ACC112 (cell line): ENCODE measurements around the gene RBL2.
"Not testable (repeated sequence)": the region's sequence is repeated elsewhere in the genome, so short reads cannot be mapped to it uniquely, and the experiment has no call there.

Source experiments
- H2AFZ ChIP-seq: fragments of 200-600 bp; sonication (generic); one replicate; pipeline ENCODE4 v1.6.0; 2017; ENCODE audit warnings: antibody characterized with exemption, low read length; ENCODE audit not compliant: unreplicated experiment
- H3K27ac ChIP-seq: fragments of 200-600 bp; sonication (generic); 2 replicates; pipeline ENCODE4 v1.5.1; 2014; ENCODE audit warnings: low read depth, mild to moderate bottlenecking, antibody characterized with exemption, low read length, moderate library complexity
- H3K27me3 ChIP-seq: fragments of 200-600 bp; sonication (generic); 2 replicates; pipeline ENCODE4 v1.6.1; 2014; ENCODE audit warnings: mild to moderate bottlenecking, antibody characterized with exemption, low read length, moderate library complexity, mixed read lengths; ENCODE audit not compliant: insufficient read depth
- H3K36me3 ChIP-seq: fragments of 200-600 bp; sonication (generic); 2 replicates; pipeline ENCODE4 v1.6.1; 2016; ENCODE audit warnings: mild to moderate bottlenecking, antibody characterized with exemption, low read length, moderate library complexity, mixed read lengths; ENCODE audit not compliant: insufficient read depth
- H3K4me1 ChIP-seq: fragments of 200-600 bp; sonication (generic); one replicate; pipeline ENCODE4 v1.6.1; 2016; ENCODE audit warnings: low read length, mixed read lengths; ENCODE audit not compliant: insufficient read depth, unreplicated experiment, control insufficient read depth
- H3K4me3 ChIP-seq: fragments of 200-600 bp; sonication (generic); 2 replicates; pipeline ENCODE4 v1.5.1; 2014; ENCODE audit warnings: mild to moderate bottlenecking, low read depth, low read length
- H3K79me2 ChIP-seq: fragments of 200-600 bp; sonication (generic); one replicate; pipeline ENCODE4 v1.6.0; 2016; ENCODE audit warnings: low read length; ENCODE audit not compliant: control insufficient read depth, unreplicated experiment, insufficient read depth

The RBL2 gene

GRCh38 chr16:53537626-53538025 is 103.4 kb downstream of the RBL2 start:
- Histone ChIP-seq H3K4me1 (no peaks in the 10 kb centered on the region), H3K36me3 (no peaks in the 10 kb centered on the region), H3K27ac (no peak overlapping the region), H3K79me2 (no peaks in the 10 kb centered on the region), H3K27me3 (no peaks in the 10 kb centered on the region), H2AFZ (no peak overlapping the region), H3K4me3 (no peak overlapping the region)

- not testable (repeated sequence) for H3K4me1 ChIP-seq, H3K4me3 ChIP-seq, H3K79me2 ChIP-seq, H2AFZ ChIP-seq, H3K36me3 ChIP-seq, H3K27me3 ChIP-seq, H3K27ac ChIP-seq
Measured at GRCh38 chr16:53539346-53539745, 105.1 kb downstream of the RBL2 start.

DNA sequence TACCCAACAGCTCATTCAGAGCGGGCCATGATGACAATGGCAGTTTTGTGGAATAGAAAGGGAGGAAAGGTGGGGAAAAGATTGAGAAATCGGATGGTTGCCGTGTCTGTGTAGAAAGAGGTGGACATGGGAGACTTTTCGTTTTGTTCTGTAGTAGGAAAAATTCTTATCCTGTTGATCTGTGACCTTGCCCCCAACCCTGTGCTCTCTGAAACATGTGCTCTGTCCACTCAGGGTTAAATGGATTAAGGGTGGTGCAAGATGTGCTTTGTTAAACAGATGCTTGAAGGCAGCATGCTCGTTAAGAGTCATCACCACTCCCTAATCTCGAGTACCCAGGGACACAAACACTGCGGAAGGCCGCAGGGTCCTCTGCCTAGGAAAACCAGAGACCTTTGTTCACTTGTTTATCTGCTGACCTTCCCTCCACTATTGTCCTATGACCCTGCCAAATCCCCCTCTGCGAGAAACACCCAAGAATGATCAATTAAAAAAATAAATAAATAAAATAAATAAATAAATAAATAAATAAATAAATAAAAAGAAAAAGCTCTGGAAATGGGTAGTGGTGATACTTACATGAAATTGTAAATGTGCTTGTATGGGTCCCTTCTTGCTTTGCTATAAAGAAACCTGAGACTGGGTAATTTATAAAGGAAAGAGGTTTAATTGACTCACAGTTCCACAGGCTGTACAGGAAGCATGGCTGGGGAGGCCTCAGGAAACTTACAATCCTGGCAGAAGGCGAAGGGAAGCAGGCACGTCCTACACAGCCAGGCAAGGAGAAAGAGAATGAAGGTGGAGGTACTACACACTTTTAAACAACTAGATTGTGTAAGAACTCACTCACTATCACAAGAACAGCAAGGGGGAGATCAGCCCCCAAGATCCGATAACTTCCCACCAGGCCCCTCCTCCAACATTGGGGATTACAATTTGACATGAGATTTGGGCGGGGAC is 105.8 kb downstream of the RBL2 start:
- H3K27me3 ChIP-seq, H3K27ac ChIP-seq, H3K4me3 ChIP-seq, H3K4me1 ChIP-seq, H3K79me2 ChIP-seq, H2AFZ ChIP-seq, H3K36me3 ChIP-seq: not testable (repeated sequence)
